Heart left ventricle (tissue), 16 donors: ENCODE results near the gene GABRA1. TPM values are rescaled to one million over a fixed set of nuclear protein-coding genes. Genes with fewer than 3 reads are reported as not detected.

ENCODE experiments used
- ATAC-seq, 4 donors: fragments of 200-7000 bp; cut with Tn5 transposase; one replicate each; pipeline ENCODE4 v1.9.1; 2020 to 2022; ENCODE audit warnings: moderate library complexity in 4 of 4, mild to moderate bottlenecking in 3 of 4, moderate number of reproducible peaks in 1 of 4
- DNase-seq, 5 donors: peaks; one replicate each; pipeline ENCODE4 v3.0.0-alpha.2; 2020
- H3K27ac ChIP-seq, 12 donors: fragments of 200-600 bp; sonication (generic) in 4 of 12; one replicate each; pipeline versions ENCODE4 v1.5.0 to v1.8.0; 2016 to 2022; ENCODE audit warnings: mild to moderate bottlenecking in 2 of 12
- H3K27me3 ChIP-seq, 9 donors: fragments of 200-600 bp; sonication (generic) in 2 of 9; one replicate each; pipeline versions ENCODE4 v1.5.1 to v1.8.0; 2016 to 2022; ENCODE audit warnings: mild to moderate bottlenecking in 3 of 9
- H3K36me3 ChIP-seq, 9 donors: fragments of 200-600 bp; sonication (generic) in 2 of 9; one replicate each; pipeline versions ENCODE4 v1.5.0 to v1.8.0; 2018 to 2022; ENCODE audit warnings: mild to moderate bottlenecking in 2 of 9
- H3K4me1 ChIP-seq, 12 donors: fragments of 200-600 bp; sonication (generic) in 4 of 12; one replicate each; pipeline versions ENCODE4 v1.5.0 to v1.8.0; 2016 to 2022; ENCODE audit warnings: mild to moderate bottlenecking in 3 of 12
- H3K4me3 ChIP-seq, 12 donors: fragments of 200-600 bp; sonication (generic) in 4 of 12; one replicate each; pipeline versions ENCODE4 v1.5.0 to v1.8.0; 2017 to 2022; ENCODE audit warnings: mild to moderate bottlenecking in 9 of 12, moderate library complexity in 4 of 12
- H3K9me3 ChIP-seq, 12 donors: fragments of 200-600 bp; sonication (generic) in 4 of 12; one replicate each; pipeline versions ENCODE4 v1.5.0 to v1.8.0; 2016 to 2022; ENCODE audit warnings: mild to moderate bottlenecking in 1 of 12
- POLR2A ChIP-seq, 2 donors: fragments of 450-650 bp; IDR thresholded peaks; one replicate each; pipeline ENCODE4 v1.6.1; 2017; ENCODE audit warnings: antibody characterized with exemption in 2 of 2, mild to moderate bottlenecking in 2 of 2, moderate library complexity in 2 of 2
- WGBS, 4 donors: extraction: QIAGEN DNeasy Blood & Tissue Kit in 2 of 4; methylation state at CpG; one replicate each; pipeline versions ENCODE4 v1.1.5 to v1.1.7; 2013 to 2018; 5-methylcytosine and 5-hydroxymethylcytosine counted together
- intact Hi-C, 10 donors: fragments of 100-400 bp; cut with DNase I; formaldehyde crosslinking; loops; one replicate each; pipeline versions ENCODE4 v1.11.1 to v1.14.2; 2022
- polyA plus RNA-seq, 2 donors: library from polyadenylated mRNA; stranded (reverse); fragments of 200-250 nt; gene quantifications; one replicate each; pipeline ENCODE4 v1.2.3, GENCODE V29; 2013
- total RNA-seq, 9 donors: library from RNA; depleted of rRNA in 2 of 9; stranded (reverse); fragments of >200 nt in 2 of 9; fragmentation: NEBNext Ultra II Directional in 3 of 9; extraction: Animal tissue kit (Norgen Biotek cat#: 25700) in 3 of 9; gene quantifications; one replicate each; pipeline versions ENCODE4 v1.1.0 to v1.2.4, GENCODE V29; 2016 to 2023
- TF ChIP-seq, protein P1 (sequence below), 12 donors: fragments of 200-600 bp; sonication (generic) in 4 of 12; IDR thresholded peaks; one replicate each; pipeline versions ENCODE4 v1.5.0 to v1.8.0; 2018 to 2022; ENCODE audit warnings: antibody characterized with exemption in 12 of 12, mild to moderate bottlenecking in 5 of 12
- donor health status: ischemic (EF 13 %, LVEDD 7.1; RV severe dilation, severe dysfunction).
- donor health status: healthy with polysubstance abuse.
- donor health status: DM: no; HTN: yes; CAD: no.
- donor health status: DM: no; HTN: no; CAD: no.
- donor health status: ischemic (EF 25% LVEDD 6.9; RV normal size, moderate dysfunction).
- donor health status: ischemic (EF 25% LVEDD 5.7; RV mildly dilated, moderate dysfunction).
- donor health status: healthy.
- donor health status: DM: yes; HTN: yes; CAD: no.
- donor health status: ischemic (EF 35%, LVEDD 5.7; RV mildly dilated, moderate dysfunction).
- donor health status: nonischemic (EF 11% LVEDD 7.7; RV severe dilation, severe dysfunction).
- donor health status: DM: yes; HTN: yes; CAD: no.
- donor health status: PGD.
- donor health status: ischemic (EF 29% LVEDD 5.4; RV normal size, mild dysfunction).
- donor health status: nonischemic (EF 23%, LVEDD 6.1; RV moderate dilation, normal function).

GABRA1 gene
- total and polyA plus RNA-seq, 11 donors: not detected

DNA sequence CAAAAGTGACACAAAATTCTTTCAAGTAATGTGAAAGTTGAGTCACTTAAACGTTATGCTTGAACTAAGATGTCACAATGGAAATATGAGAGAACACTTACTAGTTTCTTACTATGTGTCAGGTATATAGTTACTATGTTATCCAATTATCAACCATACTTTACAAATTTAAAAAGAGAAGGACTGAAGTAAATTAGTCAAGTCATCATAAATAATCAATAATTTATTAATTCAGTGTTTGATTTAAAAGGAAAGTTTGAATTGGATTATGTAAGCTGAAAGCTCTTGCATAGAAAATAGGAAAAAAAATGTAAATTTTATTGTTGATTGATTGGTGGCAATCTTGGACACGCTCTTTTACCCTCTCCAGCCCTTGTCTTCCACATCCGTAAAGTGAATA, 76.3 kb downstream of the GABRA1 start:
- Histone ChIP-seq H3K9me3 (no peaks in the 10 kb centered on the region), H3K36me3 (no peaks in the 10 kb centered on the region), H3K27ac (no peak overlapping the region), H3K4me1 (no peaks in the 10 kb centered on the region), H3K4me3 (no peak overlapping the region), H3K27me3 (no peaks in the 10 kb centered on the region)
- DNase-seq (no peak), ATAC-seq (no peak)
- TF ChIP-seq, protein P1, sequence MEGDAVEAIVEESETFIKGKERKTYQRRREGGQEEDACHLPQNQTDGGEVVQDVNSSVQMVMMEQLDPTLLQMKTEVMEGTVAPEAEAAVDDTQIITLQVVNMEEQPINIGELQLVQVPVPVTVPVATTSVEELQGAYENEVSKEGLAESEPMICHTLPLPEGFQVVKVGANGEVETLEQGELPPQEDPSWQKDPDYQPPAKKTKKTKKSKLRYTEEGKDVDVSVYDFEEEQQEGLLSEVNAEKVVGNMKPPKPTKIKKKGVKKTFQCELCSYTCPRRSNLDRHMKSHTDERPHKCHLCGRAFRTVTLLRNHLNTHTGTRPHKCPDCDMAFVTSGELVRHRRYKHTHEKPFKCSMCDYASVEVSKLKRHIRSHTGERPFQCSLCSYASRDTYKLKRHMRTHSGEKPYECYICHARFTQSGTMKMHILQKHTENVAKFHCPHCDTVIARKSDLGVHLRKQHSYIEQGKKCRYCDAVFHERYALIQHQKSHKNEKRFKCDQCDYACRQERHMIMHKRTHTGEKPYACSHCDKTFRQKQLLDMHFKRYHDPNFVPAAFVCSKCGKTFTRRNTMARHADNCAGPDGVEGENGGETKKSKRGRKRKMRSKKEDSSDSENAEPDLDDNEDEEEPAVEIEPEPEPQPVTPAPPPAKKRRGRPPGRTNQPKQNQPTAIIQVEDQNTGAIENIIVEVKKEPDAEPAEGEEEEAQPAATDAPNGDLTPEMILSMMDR (IDR thresholded peaks at IDR 0.05): no peak
- TF ChIP-seq POLR2A (IDR thresholded peaks at IDR 0.05): no peak
- 77 to 84% (median 82%) methylated on average over 3 of the region's 3 CpGs for WGBS, 4 donors
- intact Hi-C loops: no loop called here

DNA sequence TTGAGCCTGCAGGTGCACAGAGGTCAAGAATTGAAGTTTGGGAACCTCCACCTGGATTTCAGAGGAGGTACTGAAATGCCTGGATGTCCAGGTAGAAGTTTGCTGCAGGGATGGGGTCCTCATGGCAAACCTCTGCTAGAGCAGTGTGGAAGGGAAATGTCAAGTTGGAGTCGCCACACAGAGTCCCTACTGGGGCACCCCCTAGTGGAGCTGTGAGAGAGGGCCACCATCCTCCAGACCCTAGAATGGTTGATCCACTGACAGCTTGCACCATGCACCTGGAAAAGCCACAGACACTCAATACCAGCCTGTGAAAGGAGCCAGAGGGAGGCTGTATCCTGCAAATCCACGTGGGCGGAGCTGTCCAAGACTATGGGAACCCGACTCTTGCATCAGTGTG, 78.0 kb downstream of the GABRA1 start:
- H3K9me3 ChIP-seq: no peaks in the 10 kb centered on the region
- H3K27me3 ChIP-seq: no peaks in the 10 kb centered on the region
- TF ChIP-seq POLR2A (IDR thresholded peaks at IDR 0.05): no peak
- TF ChIP-seq, protein P1 (IDR thresholded peaks at IDR 0.05): no peak
- DNase-seq (no peak), ATAC-seq (no peak)
- intact Hi-C loops: no loop called here
- H3K4me1 ChIP-seq: no peaks in the 10 kb centered on the region
- 68 to 80% (median 72%) methylated on average over 4 of the region's 4 CpGs for WGBS, 4 donors
- H3K4me3 ChIP-seq: no peak overlapping the region
- H3K27ac ChIP-seq: no peak overlapping the region
- no peaks in the 10 kb centered on the region for H3K36me3 ChIP-seq

DNA sequence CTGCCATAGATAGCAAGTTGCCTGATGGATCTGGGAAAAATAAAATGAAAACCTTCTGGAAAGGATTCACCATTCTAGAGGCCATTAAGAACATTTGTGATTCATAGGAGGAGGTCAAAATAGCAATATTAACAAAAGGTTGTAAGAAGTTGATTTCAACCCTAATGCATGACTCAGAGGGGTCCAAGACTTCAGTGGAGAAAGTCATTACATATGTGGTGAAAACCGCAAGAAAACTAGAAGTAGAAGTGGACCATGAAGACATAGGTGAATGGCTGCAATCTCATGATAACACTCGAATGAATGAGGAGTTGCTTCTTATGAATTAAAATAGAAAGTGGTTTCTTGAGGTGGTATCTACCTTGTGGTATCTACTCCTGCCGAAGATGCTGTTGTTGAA, 86.6 kb downstream of the GABRA1 start:
- DNase-seq: no peak
- no peaks in the 10 kb centered on the region for H3K27me3 ChIP-seq
- intact Hi-C loops: no loop called here
- H3K9me3 ChIP-seq: peaks cover 0 to 4% (median 0%) of the 10 kb centered on the region in 12 donors
- H3K27ac ChIP-seq: no peak overlapping the region
- WGBS, 4 donors: 68 to 76% (median 73%) methylated on average over 3 of the region's 3 CpGs
- H3K4me3 ChIP-seq: no peak overlapping the region
- no peaks in the 10 kb centered on the region for H3K4me1 ChIP-seq
- no peaks in the 10 kb centered on the region for H3K36me3 ChIP-seq
- no peak for ATAC-seq
- TF ChIP-seq, protein P1 (IDR thresholded peaks at IDR 0.05): no peak
- TF ChIP-seq POLR2A (IDR thresholded peaks at IDR 0.05): no peak

DNA sequence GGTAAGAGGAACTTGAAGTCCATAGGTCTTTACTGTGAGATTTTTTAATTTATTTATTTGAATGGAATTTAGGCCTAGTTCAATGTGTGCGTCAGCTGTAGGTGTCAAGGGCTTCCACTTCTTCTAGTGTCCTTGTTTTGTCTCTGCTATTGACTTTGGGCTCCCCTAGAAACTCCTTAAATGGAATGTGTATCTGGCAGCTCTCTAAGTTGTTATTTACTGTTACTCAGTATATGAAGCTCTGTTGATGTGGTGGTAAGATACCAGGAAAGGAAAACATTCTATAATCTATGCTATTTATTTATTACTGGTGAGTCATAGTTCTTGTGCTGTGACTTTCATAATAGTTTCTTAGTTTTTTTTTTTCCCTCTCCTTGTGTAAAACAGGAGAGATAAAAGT, 97.1 kb downstream of the GABRA1 start:
- intact Hi-C loops: no loop called here

More for the DNA sequence above, 97.1 kb downstream of the GABRA1 start:
- DNase-seq: no peak
- H3K27me3 ChIP-seq: no peaks in the 10 kb centered on the region
- no peak overlapping the region for H3K4me3 ChIP-seq
- TF ChIP-seq, protein P1 (IDR thresholded peaks at IDR 0.05): no peak
- TF ChIP-seq POLR2A (IDR thresholded peaks at IDR 0.05): no peak
- H3K9me3 ChIP-seq: no peaks in the 10 kb centered on the region
- ATAC-seq: no peak
- no peaks in the 10 kb centered on the region for H3K36me3 ChIP-seq
- no peak overlapping the region for H3K27ac ChIP-seq
- WGBS, 4 donors: 81 to 90% (median 83%) methylated on average over 1 of the region's 1 CpG
- no peaks in the 10 kb centered on the region for H3K4me1 ChIP-seq
